ENCODE measurements around the gene MLC1. TPM values are rescaled to one million over a fixed set of nuclear protein-coding genes. Genes with fewer than 3 reads are reported as not detected.

MLC1 gene
- total RNA-seq, 6 experiments from 2014 or later = 0.60 to 0.68 TPM; not detected in 4

DNA sequence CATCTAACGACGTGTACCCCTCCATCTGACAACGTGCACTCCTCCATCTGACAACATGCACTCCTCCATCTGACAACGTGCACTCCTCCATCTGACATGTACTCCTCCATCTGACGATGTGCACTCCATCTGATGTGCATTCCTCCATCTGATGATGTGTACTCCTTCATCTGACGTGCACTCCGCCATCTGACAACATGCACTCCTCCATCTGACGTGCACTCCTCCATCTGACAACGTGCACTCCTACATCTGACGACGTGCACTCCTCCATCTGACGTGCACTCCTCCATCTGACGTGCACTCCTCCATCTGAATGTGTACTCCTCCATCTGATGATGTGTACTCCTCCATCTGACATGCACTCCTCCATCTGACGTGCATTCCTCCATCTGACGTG lies 64.6 kb downstream of the MLC1 start:
- no peak for ATAC-seq
- intact Hi-C loops (cut with DNase I) = no loop called here
- no peaks in the 10 kb centered on the region for H3K4me1 ChIP-seq
- H3K27me3 ChIP-seq = no peaks in the 10 kb centered on the region
- WGBS (ENCODE audit: insufficient coverage, low coverage, low lambda C conversion rate, missing lambda C conversion rate) = 80% methylated on average over 14 of the region's 15 CpGs
- TF ChIP-seq POLR2A (IDR thresholded peaks at IDR 0.05) = no peak
- TF ChIP-seq, protein P1, sequence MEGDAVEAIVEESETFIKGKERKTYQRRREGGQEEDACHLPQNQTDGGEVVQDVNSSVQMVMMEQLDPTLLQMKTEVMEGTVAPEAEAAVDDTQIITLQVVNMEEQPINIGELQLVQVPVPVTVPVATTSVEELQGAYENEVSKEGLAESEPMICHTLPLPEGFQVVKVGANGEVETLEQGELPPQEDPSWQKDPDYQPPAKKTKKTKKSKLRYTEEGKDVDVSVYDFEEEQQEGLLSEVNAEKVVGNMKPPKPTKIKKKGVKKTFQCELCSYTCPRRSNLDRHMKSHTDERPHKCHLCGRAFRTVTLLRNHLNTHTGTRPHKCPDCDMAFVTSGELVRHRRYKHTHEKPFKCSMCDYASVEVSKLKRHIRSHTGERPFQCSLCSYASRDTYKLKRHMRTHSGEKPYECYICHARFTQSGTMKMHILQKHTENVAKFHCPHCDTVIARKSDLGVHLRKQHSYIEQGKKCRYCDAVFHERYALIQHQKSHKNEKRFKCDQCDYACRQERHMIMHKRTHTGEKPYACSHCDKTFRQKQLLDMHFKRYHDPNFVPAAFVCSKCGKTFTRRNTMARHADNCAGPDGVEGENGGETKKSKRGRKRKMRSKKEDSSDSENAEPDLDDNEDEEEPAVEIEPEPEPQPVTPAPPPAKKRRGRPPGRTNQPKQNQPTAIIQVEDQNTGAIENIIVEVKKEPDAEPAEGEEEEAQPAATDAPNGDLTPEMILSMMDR (IDR thresholded peaks at IDR 0.05) = no peak
- H3K36me3 ChIP-seq = no peaks in the 10 kb centered on the region
- no peak overlapping the region for H3K27ac ChIP-seq
- H3K4me3 ChIP-seq = no peak overlapping the region
- H3K9me3 ChIP-seq = no peaks in the 10 kb centered on the region
- no peak for DNase-seq

DNA sequence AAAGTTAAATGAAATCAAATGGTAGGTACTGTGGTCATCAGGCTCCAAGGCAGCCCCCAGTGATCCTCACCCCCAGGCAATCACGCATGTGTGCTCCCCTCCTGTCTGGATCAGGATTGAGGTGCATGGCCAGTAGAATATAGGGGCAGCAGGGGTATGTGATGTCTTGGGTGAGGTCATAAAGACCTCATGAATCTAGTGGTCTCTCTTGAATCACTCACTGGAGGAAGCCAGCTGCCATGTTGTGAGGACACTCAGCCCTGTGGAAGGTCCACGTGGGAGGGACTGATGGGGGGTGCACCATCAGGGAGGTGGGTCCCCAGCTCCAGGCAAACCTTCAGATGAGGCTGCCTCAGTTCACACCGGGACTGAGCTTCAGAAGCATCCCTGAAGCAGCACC lies 65.9 kb downstream of the MLC1 start:
- Histone ChIP-seq H3K27me3 (peaks cover 0 to 9% of the 10 kb centered on the region in 2 donors), H3K4me1 (peaks cover 0 to 2% (median 0%) of the 10 kb centered on the region in 4 donors), H3K27ac (no peak overlapping the region), H3K36me3 (no peaks in the 10 kb centered on the region), H3K9me3 (no peaks in the 10 kb centered on the region), H3K4me3 (no peak overlapping the region)
- no peak for TF ChIP-seq POLR2A (IDR thresholded peaks at IDR 0.05)
- TF ChIP-seq, protein P1 (IDR thresholded peaks at IDR 0.05) = no peak
- ATAC-seq (no peak), DNase-seq (no peak)
- intact Hi-C loops (cut with DNase I) = no loop called here
- 40% methylated on average over 1 of the region's 3 CpGs for WGBS (ENCODE audit: insufficient coverage, low coverage, low lambda C conversion rate, missing lambda C conversion rate)

DNA sequence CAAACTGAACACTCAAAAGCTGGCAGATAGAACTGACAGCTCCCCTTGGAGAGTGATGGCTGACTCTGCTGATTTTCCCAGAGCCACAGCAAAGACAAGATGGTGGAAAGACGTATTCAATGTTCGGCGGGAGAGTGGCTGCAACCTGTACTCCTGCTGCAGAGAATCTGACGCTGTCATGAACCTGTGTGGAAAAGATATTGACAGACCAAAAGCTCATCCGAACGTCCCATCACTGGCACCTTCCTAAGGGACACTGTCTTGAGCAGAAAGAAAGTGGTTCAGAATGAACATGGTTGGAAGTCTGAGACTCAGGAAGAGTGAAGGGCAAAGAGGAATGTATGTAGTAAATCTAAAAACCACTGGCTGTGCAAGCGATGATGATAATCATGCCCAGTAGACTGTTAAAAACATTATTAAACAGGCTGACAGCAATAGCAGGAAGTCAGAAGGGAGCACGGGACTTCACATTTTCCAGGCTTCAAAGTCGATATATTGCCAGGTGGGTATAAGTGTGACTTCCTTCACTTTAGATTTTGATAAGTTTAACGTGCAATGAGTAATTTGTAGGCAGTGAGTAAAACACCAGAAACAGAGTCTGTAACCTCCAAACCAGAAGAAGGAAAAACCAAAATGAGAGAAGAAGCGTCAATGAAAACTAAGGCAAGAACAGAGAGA lies 66.5 kb downstream of the MLC1 start:
- ATAC-seq (no peak), DNase-seq (no peak)
- Histone ChIP-seq H3K27me3 (peaks cover 0 to 14% of the 10 kb centered on the region in 2 donors), H3K4me3 (no peak overlapping the region), H3K36me3 (no peaks in the 10 kb centered on the region), H3K9me3 (no peaks in the 10 kb centered on the region), H3K4me1 (peaks cover 0 to 2% (median 0%) of the 10 kb centered on the region in 4 donors), H3K27ac (no peak overlapping the region)
- TF ChIP-seq, protein P1 (IDR thresholded peaks at IDR 0.05) = no peak
- no peak for TF ChIP-seq POLR2A (IDR thresholded peaks at IDR 0.05)
- intact Hi-C loops (cut with DNase I) = no loop called here
- 51% methylated on average over 11 of the region's 11 CpGs for WGBS (ENCODE audit: insufficient coverage, low coverage, low lambda C conversion rate, missing lambda C conversion rate)

DNA sequence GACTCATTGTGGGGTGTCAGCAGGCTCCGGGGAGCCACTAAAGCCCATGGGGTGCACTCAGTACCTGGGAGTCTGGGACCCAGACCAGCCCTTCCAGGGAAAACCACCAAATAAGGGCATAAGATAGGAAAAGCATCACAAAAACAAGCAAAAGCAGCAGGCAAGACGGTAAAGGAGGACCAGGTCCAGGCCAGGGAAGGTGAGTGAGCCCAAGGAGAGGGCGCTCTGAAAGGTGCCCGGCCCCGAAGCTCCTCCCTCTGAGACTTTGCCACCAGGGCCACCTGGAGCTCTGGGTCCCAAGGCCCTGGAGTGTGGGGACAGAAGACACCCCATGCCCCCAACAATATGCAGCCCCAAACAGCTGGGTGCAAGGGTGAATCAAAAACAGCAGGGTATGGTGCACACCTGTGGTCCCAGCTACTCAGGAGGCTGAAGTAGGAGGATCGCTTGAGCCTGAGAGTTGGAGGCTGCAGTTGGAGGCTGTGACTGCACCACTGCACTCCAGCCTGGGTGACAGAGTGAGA lies 67.5 kb downstream of the MLC1 start:
- ATAC-seq (no peak), DNase-seq (no peak)
- peaks cover 0 to 14% of the 10 kb centered on the region in 2 donors for H3K27me3 ChIP-seq
- WGBS (ENCODE audit: insufficient coverage, low coverage, low lambda C conversion rate, missing lambda C conversion rate) = 74% methylated on average over 4 of the region's 6 CpGs
- H3K4me3 ChIP-seq = no peak overlapping the region
- intact Hi-C loops (cut with DNase I) = no loop called here
- no peaks in the 10 kb centered on the region for H3K9me3 ChIP-seq
- H3K27ac ChIP-seq = no peak overlapping the region
- TF ChIP-seq, protein P1 (IDR thresholded peaks at IDR 0.05) = no peak
- TF ChIP-seq POLR2A (IDR thresholded peaks at IDR 0.05) = no peak
- peaks cover 0 to 2% (median 0%) of the 10 kb centered on the region in 4 donors for H3K4me1 ChIP-seq
- H3K36me3 ChIP-seq = no peaks in the 10 kb centered on the region
